Measurements from ENCODE around the gene ANO7. TPM values are rescaled to one million over a fixed set of nuclear protein-coding genes. Genes with fewer than 3 reads are reported as not detected.

ANO7 gene
- polyA plus RNA-seq, 2 donors = 0.14 to 0.21 TPM

GRCh38 chr2:241203218-241204009 lies 14.9 kb downstream of the ANO7 start:
- no peak overlapping the region for H3K27ac ChIP-seq (ENCODE audit: low read depth in 2 of 2, low read length in 1 of 2)
- no peaks in the 10 kb centered on the region for H3K9me3 ChIP-seq (ENCODE audit: control insufficient read depth in 2 of 2, insufficient read depth in 1 of 2, low read depth in 1 of 2, low read length in 1 of 2)
- no peaks in the 10 kb centered on the region for H3K36me3 ChIP-seq (ENCODE audit: control insufficient read depth in 2 of 2, insufficient read depth in 2 of 2, low read length in 1 of 2)
- peaks cover 0 to 3% of the 10 kb centered on the region in 2 donors for H3K4me1 ChIP-seq (ENCODE audit: control insufficient read depth in 2 of 2, insufficient read depth in 2 of 2, low read length in 1 of 2)
- 81 to 88% methylated on average over 27 of the region's 27 CpGs for WGBS, 2 donors
- no peak overlapping the region for H3K4me3 ChIP-seq (ENCODE audit: low read depth in 1 of 2, low read length in 2 of 2)
- H3K27me3 ChIP-seq (ENCODE audit: control insufficient read depth in 1 of 2, insufficient read depth in 2 of 2, low read length in 2 of 2) = no peaks in the 10 kb centered on the region

DNA sequence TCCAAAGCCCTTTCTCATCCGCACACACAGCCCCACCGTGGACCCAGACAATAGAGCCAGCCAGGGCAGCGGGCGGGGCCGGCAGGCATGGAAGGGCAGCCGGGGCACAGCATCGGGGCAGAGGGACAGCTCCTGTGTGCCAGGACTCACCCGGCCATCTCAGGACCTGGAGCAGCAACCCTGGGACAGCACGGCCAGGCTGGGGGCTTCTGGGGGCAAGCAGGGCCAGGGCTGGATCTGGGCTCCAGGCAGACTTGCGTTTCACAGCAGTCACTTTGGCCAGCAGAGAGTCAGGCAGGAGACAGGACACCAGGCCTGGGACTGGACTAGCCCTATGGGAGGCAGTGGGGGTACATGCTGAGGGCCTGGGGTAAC lies 15.5 kb downstream of the ANO7 start:
- H3K4me1 ChIP-seq (ENCODE audit: control insufficient read depth in 2 of 2, insufficient read depth in 2 of 2, low read length in 1 of 2) = peaks cover 0 to 3% of the 10 kb centered on the region in 2 donors
- no peaks in the 10 kb centered on the region for H3K36me3 ChIP-seq (ENCODE audit: control insufficient read depth in 2 of 2, insufficient read depth in 2 of 2, low read length in 1 of 2)

GRCh38 chr2:241204490-241204889 lies 16.0 kb downstream of the ANO7 start:
- Histone ChIP-seq H3K27ac (ENCODE audit: low read depth in 2 of 2, low read length in 1 of 2) (no peak overlapping the region), H3K4me1 (ENCODE audit: control insufficient read depth in 2 of 2, insufficient read depth in 2 of 2, low read length in 1 of 2) (peaks cover 0 to 3% of the 10 kb centered on the region in 2 donors), H3K36me3 (ENCODE audit: control insufficient read depth in 2 of 2, insufficient read depth in 2 of 2, low read length in 1 of 2) (no peaks in the 10 kb centered on the region), H3K9me3 (ENCODE audit: control insufficient read depth in 2 of 2, insufficient read depth in 1 of 2, low read depth in 1 of 2, low read length in 1 of 2) (no peaks in the 10 kb centered on the region), H3K4me3 (ENCODE audit: low read depth in 1 of 2, low read length in 2 of 2) (no peak overlapping the region), H3K27me3 (ENCODE audit: control insufficient read depth in 1 of 2, insufficient read depth in 2 of 2, low read length in 2 of 2) (no peaks in the 10 kb centered on the region)
- 77 to 82% methylated on average over 4 of the region's 4 CpGs for WGBS, 2 donors

More for the DNA sequence above, 15.5 kb downstream of the ANO7 start:
- no peak overlapping the region for H3K4me3 ChIP-seq (ENCODE audit: low read depth in 1 of 2, low read length in 2 of 2)
- H3K27ac ChIP-seq (ENCODE audit: low read depth in 2 of 2, low read length in 1 of 2) = no peak overlapping the region
- WGBS, 2 donors = 78 to 79% methylated on average over 10 of the region's 10 CpGs
- H3K9me3 ChIP-seq (ENCODE audit: control insufficient read depth in 2 of 2, insufficient read depth in 1 of 2, low read depth in 1 of 2, low read length in 1 of 2) = no peaks in the 10 kb centered on the region
- H3K27me3 ChIP-seq (ENCODE audit: control insufficient read depth in 1 of 2, insufficient read depth in 2 of 2, low read length in 2 of 2) = no peaks in the 10 kb centered on the region

GRCh38 chr2:241205086-241205485 lies 16.6 kb downstream of the ANO7 start:
- Histone ChIP-seq H3K4me1 (ENCODE audit: control insufficient read depth in 2 of 2, insufficient read depth in 2 of 2, low read length in 1 of 2) (peaks cover 0 to 3% of the 10 kb centered on the region in 2 donors), H3K4me3 (ENCODE audit: low read depth in 1 of 2, low read length in 2 of 2) (no peak overlapping the region), H3K27ac (ENCODE audit: low read depth in 2 of 2, low read length in 1 of 2) (no peak overlapping the region), H3K27me3 (ENCODE audit: control insufficient read depth in 1 of 2, insufficient read depth in 2 of 2, low read length in 2 of 2) (no peaks in the 10 kb centered on the region), H3K9me3 (ENCODE audit: control insufficient read depth in 2 of 2, insufficient read depth in 1 of 2, low read depth in 1 of 2, low read length in 1 of 2) (no peaks in the 10 kb centered on the region), H3K36me3 (ENCODE audit: control insufficient read depth in 2 of 2, insufficient read depth in 2 of 2, low read length in 1 of 2) (no peaks in the 10 kb centered on the region)
- 91 to 93% methylated on average over 3 of the region's 3 CpGs for WGBS, 2 donors

GRCh38 chr2:241207151-241207550 lies 18.7 kb downstream of the ANO7 start:
- H3K4me3 ChIP-seq (ENCODE audit: low read depth in 1 of 2, low read length in 2 of 2) = no peak overlapping the region
- 81 to 92% methylated on average over 1 of the region's 1 CpG for WGBS, 2 donors

GRCh38 chr2:241207641-241208040 lies 19.2 kb downstream of the ANO7 start:
- Histone ChIP-seq H3K9me3 (ENCODE audit: control insufficient read depth in 2 of 2, insufficient read depth in 1 of 2, low read depth in 1 of 2, low read length in 1 of 2) (no peaks in the 10 kb centered on the region), H3K36me3 (ENCODE audit: control insufficient read depth in 2 of 2, insufficient read depth in 2 of 2, low read length in 1 of 2) (no peaks in the 10 kb centered on the region), H3K4me3 (ENCODE audit: low read depth in 1 of 2, low read length in 2 of 2) (no peak overlapping the region), H3K27ac (ENCODE audit: low read depth in 2 of 2, low read length in 1 of 2) (no peak overlapping the region), H3K4me1 (ENCODE audit: control insufficient read depth in 2 of 2, insufficient read depth in 2 of 2, low read length in 1 of 2) (no peaks in the 10 kb centered on the region), H3K27me3 (ENCODE audit: control insufficient read depth in 1 of 2, insufficient read depth in 2 of 2, low read length in 2 of 2) (no peaks in the 10 kb centered on the region)
- 59 to 74% methylated on average over 6 of the region's 6 CpGs for WGBS, 2 donors

More at GRCh38 chr2:241207151-241207550, 18.7 kb downstream of the ANO7 start:
- Histone ChIP-seq H3K27me3 (ENCODE audit: control insufficient read depth in 1 of 2, insufficient read depth in 2 of 2, low read length in 2 of 2) (no peaks in the 10 kb centered on the region), H3K27ac (ENCODE audit: low read depth in 2 of 2, low read length in 1 of 2) (no peak overlapping the region), H3K36me3 (ENCODE audit: control insufficient read depth in 2 of 2, insufficient read depth in 2 of 2, low read length in 1 of 2) (no peaks in the 10 kb centered on the region), H3K4me1 (ENCODE audit: control insufficient read depth in 2 of 2, insufficient read depth in 2 of 2, low read length in 1 of 2) (no peaks in the 10 kb centered on the region), H3K9me3 (ENCODE audit: control insufficient read depth in 2 of 2, insufficient read depth in 1 of 2, low read depth in 1 of 2, low read length in 1 of 2) (no peaks in the 10 kb centered on the region)

GRCh38 chr2:241208058-241208457 lies 19.6 kb downstream of the ANO7 start:
- H3K36me3 ChIP-seq (ENCODE audit: control insufficient read depth in 2 of 2, insufficient read depth in 2 of 2, low read length in 1 of 2) = no peaks in the 10 kb centered on the region
- H3K9me3 ChIP-seq (ENCODE audit: control insufficient read depth in 2 of 2, insufficient read depth in 1 of 2, low read depth in 1 of 2, low read length in 1 of 2) = no peaks in the 10 kb centered on the region
- H3K27ac ChIP-seq (ENCODE audit: low read depth in 2 of 2, low read length in 1 of 2) = no peak overlapping the region
- H3K27me3 ChIP-seq (ENCODE audit: control insufficient read depth in 1 of 2, insufficient read depth in 2 of 2, low read length in 2 of 2) = no peaks in the 10 kb centered on the region
- no peak overlapping the region for H3K4me3 ChIP-seq (ENCODE audit: low read depth in 1 of 2, low read length in 2 of 2)
- no peaks in the 10 kb centered on the region for H3K4me1 ChIP-seq (ENCODE audit: control insufficient read depth in 2 of 2, insufficient read depth in 2 of 2, low read length in 1 of 2)
- 69 to 70% methylated on average over 6 of the region's 6 CpGs for whole genome bisulfite sequencing, 2 donors

- H3K36me3 ChIP-seq (ENCODE audit: control insufficient read depth in 2 of 2, insufficient read depth in 2 of 2, low read length in 1 of 2) = no peaks in the 10 kb centered on the region
- no peaks in the 10 kb centered on the region for H3K27me3 ChIP-seq (ENCODE audit: control insufficient read depth in 1 of 2, insufficient read depth in 2 of 2, low read length in 2 of 2)
- no peaks in the 10 kb centered on the region for H3K9me3 ChIP-seq (ENCODE audit: control insufficient read depth in 2 of 2, insufficient read depth in 1 of 2, low read depth in 1 of 2, low read length in 1 of 2)
- WGBS, 2 donors = 83 to 85% methylated on average over 27 to 33 of the region's 33 CpGs
- no peak overlapping the region for H3K27ac ChIP-seq (ENCODE audit: low read depth in 2 of 2, low read length in 1 of 2)
- no peak overlapping the region for H3K4me3 ChIP-seq (ENCODE audit: low read depth in 1 of 2, low read length in 2 of 2)
- H3K4me1 ChIP-seq (ENCODE audit: control insufficient read depth in 2 of 2, insufficient read depth in 2 of 2, low read length in 1 of 2) = no peaks in the 10 kb centered on the region
These were observed 20.8 kb downstream of the ANO7 start for GRCh38 chr2:241209271-241209670.

- WGBS, 2 donors = 10 to 50% methylated on average over 1 to 2 of the region's 2 CpGs
- Histone ChIP-seq H3K27ac (ENCODE audit: low read depth in 2 of 2, low read length in 1 of 2) (no peak overlapping the region), H3K36me3 (ENCODE audit: control insufficient read depth in 2 of 2, insufficient read depth in 2 of 2, low read length in 1 of 2) (no peaks in the 10 kb centered on the region), H3K27me3 (ENCODE audit: control insufficient read depth in 1 of 2, insufficient read depth in 2 of 2, low read length in 2 of 2) (no peaks in the 10 kb centered on the region), H3K9me3 (ENCODE audit: control insufficient read depth in 2 of 2, insufficient read depth in 1 of 2, low read depth in 1 of 2, low read length in 1 of 2) (no peaks in the 10 kb centered on the region), H3K4me3 (ENCODE audit: low read depth in 1 of 2, low read length in 2 of 2) (no peak overlapping the region), H3K4me1 (ENCODE audit: control insufficient read depth in 2 of 2, insufficient read depth in 2 of 2, low read length in 1 of 2) (no peaks in the 10 kb centered on the region)
These were observed 22.8 kb downstream of the ANO7 start for GRCh38 chr2:241211276-241211675.

DNA sequence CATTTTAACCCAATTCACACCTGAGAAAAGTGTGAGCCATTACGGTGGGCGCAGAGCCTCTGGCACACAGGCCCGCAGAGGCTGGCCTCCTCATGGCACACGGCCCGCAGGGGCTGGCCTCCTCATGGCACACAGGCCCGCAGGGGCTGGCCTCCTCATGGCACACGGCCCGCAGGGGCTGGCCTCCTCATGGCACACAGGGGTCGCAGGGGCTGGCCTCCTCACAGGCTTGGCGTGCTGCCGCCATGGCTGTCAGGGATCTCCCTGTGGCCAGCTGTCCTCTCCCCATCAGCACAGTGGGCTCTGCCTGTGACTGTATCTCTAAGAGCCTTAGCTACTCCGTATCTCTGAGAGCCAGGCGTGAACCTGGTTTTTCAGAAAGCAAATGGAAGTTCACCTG lies 24.6 kb downstream of the ANO7 start:
- WGBS, 2 donors = 72 to 77% methylated on average over 13 of the region's 13 CpGs
- H3K27me3 ChIP-seq (ENCODE audit: control insufficient read depth in 1 of 2, insufficient read depth in 2 of 2, low read length in 2 of 2) = no peaks in the 10 kb centered on the region
- H3K27ac ChIP-seq (ENCODE audit: low read depth in 2 of 2, low read length in 1 of 2) = no peak overlapping the region
- H3K4me1 ChIP-seq (ENCODE audit: control insufficient read depth in 2 of 2, insufficient read depth in 2 of 2, low read length in 1 of 2) = no peaks in the 10 kb centered on the region
- no peak overlapping the region for H3K4me3 ChIP-seq (ENCODE audit: low read depth in 1 of 2, low read length in 2 of 2)
- H3K9me3 ChIP-seq (ENCODE audit: control insufficient read depth in 2 of 2, insufficient read depth in 1 of 2, low read depth in 1 of 2, low read length in 1 of 2) = no peaks in the 10 kb centered on the region
- no peaks in the 10 kb centered on the region for H3K36me3 ChIP-seq (ENCODE audit: control insufficient read depth in 2 of 2, insufficient read depth in 2 of 2, low read length in 1 of 2)

Data from esophagus (tissue), 2 donors.